Activated gamma-delta T cell treated with anti-CD3 and anti-CD28 coated beads, Interleukin-2, amount 50 U/mL, for 16 hours (primary cell): Measurements from ENCODE around the gene PAPSS1.

Source experiments
- DNase-seq: peaks from one replicate; pipeline ENCODE4 v3.0.0-alpha.2; 2020; ENCODE audit warnings: low read depth

Gene PAPSS1

DNA sequence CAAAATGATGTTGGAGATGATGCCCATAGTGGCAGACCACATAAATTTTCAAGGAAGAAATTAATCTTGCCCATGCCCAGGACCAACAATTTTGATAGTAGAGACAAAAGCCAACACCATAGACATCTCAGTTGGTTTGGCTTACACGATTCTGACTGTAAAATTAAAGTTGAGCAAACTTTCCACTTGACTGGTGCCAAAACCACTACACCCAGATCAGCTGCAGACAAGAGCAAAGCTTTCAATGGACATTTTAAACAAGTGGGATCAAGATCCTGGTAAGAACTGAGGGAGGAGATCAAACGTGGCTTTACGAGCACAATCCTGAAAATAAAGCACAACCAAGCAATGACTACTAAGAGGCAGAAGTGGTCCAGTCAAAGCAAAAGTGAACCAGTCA, 90.7 kb downstream of the PAPSS1 start:
- DNase-seq = no peak

DNA sequence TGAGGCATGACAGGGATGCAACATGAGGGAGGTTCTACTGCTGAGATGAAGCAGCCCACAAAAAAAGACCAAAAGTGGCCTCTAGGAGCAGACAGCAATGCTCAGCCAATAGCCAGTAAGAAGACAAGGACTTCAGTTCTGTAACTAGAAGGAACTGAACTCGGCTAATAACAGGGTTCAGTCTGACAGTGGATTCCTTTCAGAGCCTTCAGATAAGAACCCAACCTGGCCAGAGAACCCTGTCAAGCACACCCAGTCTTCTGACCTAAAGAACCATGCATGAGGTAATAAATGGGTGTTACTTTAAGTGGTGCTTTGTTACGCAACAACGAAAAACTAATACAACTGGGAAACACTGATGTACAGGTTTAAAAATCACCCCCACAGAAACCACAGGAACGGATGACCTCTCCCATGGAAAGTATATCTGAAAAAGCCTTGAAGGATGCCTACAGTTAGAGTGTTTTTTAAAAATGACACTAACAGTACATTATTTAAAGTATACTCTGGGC, 94.6 kb downstream of the PAPSS1 start:
- no peak for DNase-seq

- no peak for DNase-seq
Observed at GRCh38 chr4:107624024-107624423, 96.0 kb downstream of the PAPSS1 start.

DNA sequence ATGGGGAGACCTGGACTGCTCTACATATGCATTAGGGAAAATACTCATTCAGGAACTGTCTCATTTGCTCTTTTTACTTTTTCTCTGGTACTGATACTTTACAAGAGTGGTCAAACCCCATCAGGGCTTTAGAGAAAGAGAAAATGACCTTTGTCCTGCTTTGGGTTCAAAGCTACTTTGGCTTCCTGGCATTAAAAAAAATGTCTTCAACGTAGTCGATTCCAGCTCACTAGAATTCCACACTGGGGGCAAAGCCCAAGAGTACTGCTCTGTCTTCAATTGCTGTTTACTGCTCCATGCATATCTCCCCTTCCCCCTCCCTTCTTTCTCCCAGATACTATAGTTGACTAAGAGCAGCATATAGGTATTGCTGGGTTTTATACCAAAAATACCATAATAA, 98.0 kb downstream of the PAPSS1 start:
- DNase-seq = no peak

GRCh38 chr4:107619731-107620130, 100.3 kb downstream of the PAPSS1 start:
- DNase-seq = no peak

DNA sequence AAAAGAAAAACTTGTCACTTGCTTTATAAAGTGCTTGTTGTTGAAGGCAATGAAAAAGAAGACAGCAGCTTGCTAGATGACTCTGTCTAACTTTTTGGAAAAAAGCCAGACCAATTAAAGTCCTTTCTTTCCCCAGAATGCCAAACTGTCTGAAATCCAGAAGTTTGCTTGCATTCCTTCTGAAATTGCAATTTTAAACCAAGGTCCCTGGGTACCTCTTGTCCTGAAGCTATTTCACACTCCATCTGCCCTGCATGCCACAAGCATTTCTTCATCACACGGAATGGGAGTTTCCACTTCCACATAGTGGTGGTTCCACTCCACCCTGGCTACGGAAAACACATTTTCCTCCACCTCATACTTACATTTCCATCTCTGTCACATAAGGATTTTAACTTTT, 101.0 kb downstream of the PAPSS1 start:
- no peak for DNase-seq

DNA sequence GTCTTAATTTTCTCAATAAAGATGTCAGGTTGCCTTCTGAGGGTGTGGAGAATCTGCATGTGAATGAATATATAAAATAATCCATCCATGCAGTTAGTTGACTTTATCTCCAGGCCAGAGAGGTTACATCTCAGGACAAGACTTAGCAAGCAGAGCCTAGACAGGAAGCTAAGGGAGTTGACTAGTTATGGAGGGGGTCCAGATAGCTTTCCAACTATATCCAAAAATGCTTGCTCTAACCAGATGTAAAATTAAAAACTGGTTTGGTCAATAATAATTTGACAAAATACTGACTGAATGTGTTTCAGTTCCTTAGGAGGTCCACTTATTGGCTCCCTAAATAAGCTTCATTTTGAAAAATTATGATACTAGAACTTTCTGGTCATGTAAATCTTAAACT, 101.4 kb downstream of the PAPSS1 start:
- no peak for DNase-seq

GRCh38 chr4:107616838-107617389, 103.1 kb downstream of the PAPSS1 start:
- no peak for DNase-seq

- no peak for DNase-seq
Observed at GRCh38 chr4:107615809-107616208, 104.2 kb downstream of the PAPSS1 start.

- no peak for DNase-seq
Observed at GRCh38 chr4:107603430-107603829, 116.6 kb downstream of the PAPSS1 start.

- no peak for DNase-seq
Observed at GRCh38 chr4:107600983-107601382, 119.1 kb downstream of the PAPSS1 start.

DNA sequence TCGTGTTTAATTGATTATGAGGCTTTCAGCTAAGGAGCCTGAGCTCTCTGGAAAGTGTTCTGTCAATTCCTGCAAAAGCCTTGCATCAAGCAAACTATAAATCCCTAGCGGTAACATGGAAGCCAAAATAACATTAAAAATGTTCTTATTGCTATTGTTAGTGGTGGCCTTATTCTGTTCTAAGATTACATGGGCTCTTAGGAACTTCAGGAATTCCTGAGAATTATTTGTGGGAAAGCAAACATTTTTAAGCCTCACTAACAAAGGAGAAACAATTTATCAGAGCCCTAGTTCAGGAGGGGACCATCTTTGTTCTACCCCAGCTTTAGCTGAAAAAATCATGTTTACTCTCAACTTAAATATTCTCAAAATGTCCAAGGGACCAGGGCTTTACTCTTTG, 119.6 kb downstream of the PAPSS1 start:
- DNase-seq = no peak

- DNase-seq = no peak
Observed at GRCh38 chr4:107599841-107600240, 120.2 kb downstream of the PAPSS1 start.

GRCh38 chr4:107593230-107593629, 126.8 kb downstream of the PAPSS1 start:
- no peak for DNase-seq

DNA sequence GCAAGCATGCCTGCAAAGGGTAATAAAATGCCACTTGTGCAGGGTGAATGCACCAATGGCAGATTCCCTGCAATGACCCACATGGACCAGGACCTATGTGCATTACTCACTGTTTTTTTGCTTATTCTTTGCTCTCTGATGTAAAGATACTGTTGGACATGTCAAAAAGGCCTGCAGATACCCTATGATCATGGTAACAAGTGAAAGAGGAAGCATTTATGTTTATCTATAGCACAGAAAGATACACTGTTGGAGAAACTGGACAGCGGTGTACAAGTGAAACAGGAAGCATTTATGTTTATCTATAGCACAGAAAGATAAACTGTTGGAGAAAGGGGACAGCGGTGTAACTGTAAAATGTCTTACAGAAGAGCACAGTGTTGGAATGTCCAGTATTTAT, 127.5 kb downstream of the PAPSS1 start:
- DNase-seq = no peak

DNA sequence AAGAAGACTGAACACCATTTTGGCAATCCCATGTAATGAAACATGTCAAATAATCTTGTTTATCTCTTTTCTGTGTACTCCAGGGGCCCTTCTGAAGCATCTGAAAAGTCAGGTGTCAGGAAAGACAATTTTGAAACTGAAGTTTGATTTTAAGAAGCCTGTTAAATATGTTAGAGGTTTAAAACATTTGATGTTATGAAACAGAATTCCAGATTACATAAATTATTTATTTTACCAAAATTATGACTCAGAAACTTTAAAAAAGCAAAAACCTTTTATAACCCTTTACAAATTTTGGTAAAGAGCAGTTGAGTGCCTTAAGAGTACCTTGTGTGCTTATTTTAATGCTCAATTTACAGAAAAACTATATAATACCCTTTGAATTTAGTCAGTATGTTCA, 130.8 kb downstream of the PAPSS1 start:
- DNase-seq = no peak

DNA sequence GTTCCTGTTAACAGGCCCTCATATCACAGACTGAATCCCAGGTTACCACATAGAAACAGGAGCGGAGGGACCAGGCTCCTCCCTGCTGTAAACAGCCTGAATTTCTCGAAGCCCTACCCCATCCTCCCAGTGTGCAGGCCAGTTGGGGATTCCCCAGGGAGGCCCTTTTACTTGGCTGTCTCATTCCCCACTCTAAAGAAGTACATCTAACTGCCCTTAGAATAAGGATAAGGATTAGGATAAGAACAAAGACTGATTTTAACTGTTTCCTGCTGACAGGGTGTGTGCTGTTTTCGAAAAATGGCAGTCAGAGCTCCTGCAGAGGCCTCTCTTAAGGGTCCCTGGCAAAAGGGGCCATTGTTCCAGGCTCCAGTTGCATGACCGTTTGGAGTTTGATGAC, 133.7 kb downstream of the PAPSS1 start:
- DNase-seq = no peak

DNA sequence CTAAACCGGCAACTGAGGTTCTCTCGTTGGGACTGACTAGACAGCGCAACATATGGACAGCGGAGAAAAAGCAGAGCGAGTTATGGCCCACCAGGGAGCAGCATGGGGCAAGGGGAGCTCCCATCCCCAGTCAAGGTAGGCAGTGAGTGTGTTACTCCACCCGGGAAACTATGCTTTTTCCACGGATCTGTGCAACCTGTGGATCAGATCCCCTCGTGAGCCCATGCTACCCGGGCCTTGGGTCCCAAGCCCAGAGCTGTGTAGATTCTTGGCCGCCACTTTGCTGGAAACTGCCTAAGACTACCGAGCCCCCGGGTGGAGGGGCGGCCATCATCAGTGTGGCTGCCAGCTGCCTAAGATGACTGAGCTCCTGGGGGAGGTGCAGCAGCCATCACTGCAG, 140.9 kb downstream of the PAPSS1 start:
- DNase-seq = no peak

GRCh38 chr4:107578321-107578720, 141.7 kb downstream of the PAPSS1 start:
- DNase-seq = no peak

DNA sequence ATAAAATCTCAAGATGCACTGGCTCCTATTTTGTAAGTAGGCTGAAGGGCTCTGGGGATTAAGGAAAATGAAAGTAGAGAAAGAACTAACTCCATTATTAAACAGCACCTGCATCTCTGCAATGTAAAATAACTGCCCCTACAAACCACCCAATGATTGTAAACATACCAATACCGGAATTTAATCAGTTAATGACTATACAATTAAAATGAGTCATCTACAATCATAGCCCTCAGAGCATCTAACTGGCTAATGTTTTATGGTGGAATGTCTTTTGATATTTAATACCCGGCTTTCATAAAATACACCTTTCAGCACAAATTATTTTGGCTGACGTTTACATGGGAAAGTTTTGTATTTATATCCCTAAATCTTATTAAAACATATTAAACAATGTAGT, 142.3 kb downstream of the PAPSS1 start:
- DNase-seq = no peak

DNA sequence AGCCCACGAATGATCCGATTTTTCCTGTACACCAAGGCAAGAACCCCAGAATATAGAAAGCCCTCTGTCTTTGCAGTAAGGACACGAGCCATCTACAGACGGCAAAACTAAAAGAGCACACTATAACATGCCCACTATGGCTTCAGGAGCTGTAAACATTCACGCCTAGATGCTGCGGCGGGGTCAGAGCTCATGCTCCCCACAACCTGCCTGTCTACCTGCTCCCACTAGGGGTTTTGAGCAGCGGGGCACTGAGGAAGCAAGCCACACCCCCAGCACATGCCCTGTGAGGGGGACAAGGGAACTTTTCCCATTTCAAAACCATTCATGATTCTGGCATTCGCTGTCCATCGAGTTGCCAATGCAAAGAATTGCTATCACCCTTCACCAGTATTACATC, 144.8 kb downstream of the PAPSS1 start:
- DNase-seq = no peak

GRCh38 chr4:107572281-107572680, 147.8 kb downstream of the PAPSS1 start:
- no peak for DNase-seq

- no peak for DNase-seq
Observed at GRCh38 chr4:107570952-107571351, 149.1 kb downstream of the PAPSS1 start.

DNA sequence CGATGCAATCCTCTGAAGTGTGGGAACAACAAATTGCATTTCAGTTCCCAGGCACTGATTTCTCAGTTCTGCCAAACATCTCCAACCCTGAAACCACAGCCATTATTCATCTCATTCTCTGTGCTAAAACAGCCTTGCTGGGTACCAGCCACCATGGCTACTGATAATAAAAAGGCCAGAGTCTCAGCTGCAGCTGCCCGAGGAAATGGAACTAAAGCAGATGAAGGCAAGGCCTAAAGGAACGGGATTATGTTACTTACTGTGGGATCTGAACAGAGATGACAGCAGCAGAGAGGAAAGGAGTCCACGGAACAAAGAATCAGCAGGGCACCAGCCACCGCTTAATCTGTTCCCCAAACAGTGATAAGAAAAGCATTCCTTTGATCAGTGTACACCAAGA, 155.7 kb downstream of the PAPSS1 start:
- DNase-seq = no peak
